Heart left ventricle (tissue), 13 donors: ENCODE measurements around the gene KANSL1.

Experiments
- CTCF ChIP-seq, 12 donors: fragments of 200-600 bp; sonication (generic) in 4 of 12; IDR thresholded peaks; one replicate each; pipeline versions ENCODE4 v1.5.0 to v1.8.0; 2018 to 2022; ENCODE audit warnings: antibody characterized with exemption in 12 of 12, mild to moderate bottlenecking in 5 of 12
- POLR2A ChIP-seq, 2 donors: fragments of 450-650 bp; IDR thresholded peaks; one replicate each; pipeline ENCODE4 v1.6.1; 2017; ENCODE audit warnings: antibody characterized with exemption in 2 of 2, mild to moderate bottlenecking in 2 of 2, moderate library complexity in 2 of 2
- donor health status: ischemic (EF 13 %, LVEDD 7.1; RV severe dilation, severe dysfunction).
- donor health status: DM: no; HTN: yes; CAD: no.
- donor health status: DM: no; HTN: no; CAD: no.
- donor health status: ischemic (EF 25% LVEDD 6.9; RV normal size, moderate dysfunction).
- donor health status: ischemic (EF 25% LVEDD 5.7; RV mildly dilated, moderate dysfunction).
- donor health status: ischemic (EF 35%, LVEDD 5.7; RV mildly dilated, moderate dysfunction).
- donor health status: nonischemic (EF 11% LVEDD 7.7; RV severe dilation, severe dysfunction).
- donor health status: DM: yes; HTN: yes; CAD: no.
- donor health status: PGD.
- donor health status: ischemic (EF 29% LVEDD 5.4; RV normal size, mild dysfunction).
- donor health status: nonischemic (EF 23%, LVEDD 6.1; RV moderate dilation, normal function).

GRCh38 chr17:46086821-46087220 lies 106.4 kb downstream of the KANSL1 start:
- no peak for TF ChIP-seq POLR2A (IDR thresholded peaks at IDR 0.05)
- TF ChIP-seq CTCF (IDR thresholded peaks at IDR 0.05): no peak
